ENCODE measurements around the gene SNX3.
"Not testable (repeated sequence)": the region's sequence is repeated elsewhere in the genome, so short reads cannot be mapped to it uniquely, and the experiment has no call there.

The SNX3 gene

GRCh38 chr6:108247965-108248536 is 12.8 kb downstream of the SNX3 start:
- intact Hi-C loops (cut with DNase I; ENCODE audit: low total_unique reads), result no loop called here
- Histone ChIP-seq H3K27ac (no peak overlapping the region), H3K27me3 (no peaks in the 10 kb centered on the region), H3K9me3 (no peaks in the 10 kb centered on the region), H3K4me3 (no peak overlapping the region), H3K4me1 (peaks cover 0 to 34% (median 13%) of the 10 kb centered on the region in 4 donors), H3K36me3 (peaks cover 0 to 11% (median 4%) of the 10 kb centered on the region in 3 donors)
- no peak for TF ChIP-seq CTCF (IDR thresholded peaks at IDR 0.05)
- DNase-seq, result no peak

- H3K27ac ChIP-seq; DNase-seq; H3K4me3 ChIP-seq; intact Hi-C loops (cut with DNase I; ENCODE audit: low total_unique reads); H3K9me3 ChIP-seq; H3K27me3 ChIP-seq: not testable (repeated sequence)
- peaks cover 0 to 14% (median 11%) of the 10 kb centered on the region in 3 donors for H3K36me3 ChIP-seq
- H3K4me1 ChIP-seq, result peaks cover 0 to 11% (median 2%) of the 10 kb centered on the region in 4 donors
Observed at GRCh38 chr6:108245095-108245494, 15.7 kb downstream of the SNX3 start.

- intact Hi-C loops (cut with DNase I; ENCODE audit: low total_unique reads), result no loop called here
- TF ChIP-seq CTCF (IDR thresholded peaks at IDR 0.05), result no peak
- peaks cover 0 to 17% (median 14%) of the 10 kb centered on the region in 3 donors for H3K36me3 ChIP-seq
Observed at GRCh38 chr6:108243836-108244235, 17.0 kb downstream of the SNX3 start.

GRCh38 chr6:108242721-108243120 is 18.1 kb downstream of the SNX3 start:
- H3K9me3 ChIP-seq, result no peaks in the 10 kb centered on the region
- no peak for TF ChIP-seq CTCF (IDR thresholded peaks at IDR 0.05)
- H3K27me3 ChIP-seq, result no peaks in the 10 kb centered on the region
- no peak overlapping the region for H3K27ac ChIP-seq
- H3K36me3 ChIP-seq, result peaks cover 0 to 22% (median 14%) of the 10 kb centered on the region in 3 donors
- intact Hi-C loops (cut with DNase I; ENCODE audit: low total_unique reads), result no loop called here
- no peak for DNase-seq
- H3K4me3 ChIP-seq, result no peak overlapping the region
- no peaks in the 10 kb centered on the region for H3K4me1 ChIP-seq

More at GRCh38 chr6:108243836-108244235, 17.0 kb downstream of the SNX3 start:
- DNase-seq, result no peak
- Histone ChIP-seq H3K4me3 (no peak overlapping the region), H3K9me3 (no peaks in the 10 kb centered on the region), H3K27me3 (no peaks in the 10 kb centered on the region), H3K27ac (no peak overlapping the region), H3K4me1 (no peaks in the 10 kb centered on the region)

GRCh38 chr6:108242259-108242658 is 18.6 kb downstream of the SNX3 start:
- DNase-seq, result no peak
- intact Hi-C loops (cut with DNase I; ENCODE audit: low total_unique reads), result no loop called here
- no peak for TF ChIP-seq CTCF (IDR thresholded peaks at IDR 0.05)
- no peaks in the 10 kb centered on the region for H3K4me1 ChIP-seq
- H3K36me3 ChIP-seq, result peaks cover 0 to 26% (median 14%) of the 10 kb centered on the region in 3 donors
- no peak overlapping the region for H3K27ac ChIP-seq
- H3K27me3 ChIP-seq, result no peaks in the 10 kb centered on the region
- H3K4me3 ChIP-seq, result no peak overlapping the region
- H3K9me3 ChIP-seq, result no peaks in the 10 kb centered on the region

- Histone ChIP-seq H3K4me3 (no peak overlapping the region), H3K36me3 (peaks cover 0 to 17% (median 10%) of the 10 kb centered on the region in 3 donors), H3K4me1 (no peaks in the 10 kb centered on the region), H3K27me3 (no peaks in the 10 kb centered on the region), H3K27ac (no peak overlapping the region), H3K9me3 (no peaks in the 10 kb centered on the region)
- intact Hi-C loops (cut with DNase I; ENCODE audit: low total_unique reads), result no loop called here
- no peak for DNase-seq
- TF ChIP-seq CTCF (IDR thresholded peaks at IDR 0.05), result no peak
Observed at GRCh38 chr6:108238322-108238721, 22.5 kb downstream of the SNX3 start.
